Retinal pigment epithelial cell (primary cell): ENCODE results near the gene SAE1.
A peak's percentile ranks its signal among the peaks of the same experiment; 100 is the strongest.

Source experiments
- DNase-seq: peaks from one replicate; pipeline ENCODE4 v3.0.0-alpha.2; 2010; ENCODE audit warnings: low read depth
- H3K4me3 ChIP-seq: 2 replicates; pipeline ENCODE4 v1.5.1; 2011; ENCODE audit warnings: mild to moderate bottlenecking, low read length, control low read depth, moderate library complexity
- TF ChIP-seq, protein P1 (sequence below): conservative IDR thresholded peaks from 2 replicates; pipeline ENCODE4 v1.5.1; 2011; ENCODE audit warnings: low read depth, low read length, control low read depth, inconsistent platforms

The SAE1 gene

DNA sequence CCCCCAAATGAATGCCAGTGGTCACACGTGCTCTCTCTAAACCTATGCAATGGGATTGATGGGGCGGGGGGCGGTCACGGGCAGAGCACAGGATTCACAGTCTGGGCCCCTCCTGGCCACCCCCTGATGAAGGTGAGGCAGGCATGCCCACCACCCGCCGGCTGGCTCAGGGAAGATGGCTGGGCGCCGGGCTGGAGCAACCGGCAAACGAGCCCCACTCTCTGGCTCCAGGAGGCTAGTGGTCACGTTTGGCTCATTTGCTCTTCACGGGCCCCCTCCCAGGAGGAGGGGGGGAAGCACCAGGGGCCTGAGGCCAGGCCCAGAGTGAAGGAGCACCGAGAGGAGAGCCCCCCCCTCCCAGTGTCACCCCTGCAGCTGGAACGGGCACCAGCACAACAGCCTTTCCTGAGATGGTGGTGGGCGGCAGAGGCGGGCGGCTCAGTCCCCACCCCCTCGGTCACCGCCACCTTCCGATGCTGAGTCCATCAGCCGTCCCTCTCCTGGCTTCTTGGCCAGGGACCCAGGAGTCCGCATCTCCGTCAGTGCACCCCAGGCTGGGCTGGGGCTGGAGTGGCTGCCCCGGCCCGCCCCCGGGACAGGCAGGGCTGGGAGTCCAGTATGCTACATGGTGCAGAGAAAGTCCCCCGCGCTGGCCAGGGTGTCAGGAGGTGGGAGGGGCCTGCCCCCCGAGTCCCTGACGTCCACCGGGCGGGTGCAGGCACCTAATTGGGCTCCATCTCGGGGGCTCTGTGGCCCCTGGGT lies 90.6 kb downstream of the SAE1 start:
- no peak overlapping the region for H3K4me3 ChIP-seq
- TF ChIP-seq, protein P1, sequence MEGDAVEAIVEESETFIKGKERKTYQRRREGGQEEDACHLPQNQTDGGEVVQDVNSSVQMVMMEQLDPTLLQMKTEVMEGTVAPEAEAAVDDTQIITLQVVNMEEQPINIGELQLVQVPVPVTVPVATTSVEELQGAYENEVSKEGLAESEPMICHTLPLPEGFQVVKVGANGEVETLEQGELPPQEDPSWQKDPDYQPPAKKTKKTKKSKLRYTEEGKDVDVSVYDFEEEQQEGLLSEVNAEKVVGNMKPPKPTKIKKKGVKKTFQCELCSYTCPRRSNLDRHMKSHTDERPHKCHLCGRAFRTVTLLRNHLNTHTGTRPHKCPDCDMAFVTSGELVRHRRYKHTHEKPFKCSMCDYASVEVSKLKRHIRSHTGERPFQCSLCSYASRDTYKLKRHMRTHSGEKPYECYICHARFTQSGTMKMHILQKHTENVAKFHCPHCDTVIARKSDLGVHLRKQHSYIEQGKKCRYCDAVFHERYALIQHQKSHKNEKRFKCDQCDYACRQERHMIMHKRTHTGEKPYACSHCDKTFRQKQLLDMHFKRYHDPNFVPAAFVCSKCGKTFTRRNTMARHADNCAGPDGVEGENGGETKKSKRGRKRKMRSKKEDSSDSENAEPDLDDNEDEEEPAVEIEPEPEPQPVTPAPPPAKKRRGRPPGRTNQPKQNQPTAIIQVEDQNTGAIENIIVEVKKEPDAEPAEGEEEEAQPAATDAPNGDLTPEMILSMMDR: no peak
- DNase-seq: no peak

DNA sequence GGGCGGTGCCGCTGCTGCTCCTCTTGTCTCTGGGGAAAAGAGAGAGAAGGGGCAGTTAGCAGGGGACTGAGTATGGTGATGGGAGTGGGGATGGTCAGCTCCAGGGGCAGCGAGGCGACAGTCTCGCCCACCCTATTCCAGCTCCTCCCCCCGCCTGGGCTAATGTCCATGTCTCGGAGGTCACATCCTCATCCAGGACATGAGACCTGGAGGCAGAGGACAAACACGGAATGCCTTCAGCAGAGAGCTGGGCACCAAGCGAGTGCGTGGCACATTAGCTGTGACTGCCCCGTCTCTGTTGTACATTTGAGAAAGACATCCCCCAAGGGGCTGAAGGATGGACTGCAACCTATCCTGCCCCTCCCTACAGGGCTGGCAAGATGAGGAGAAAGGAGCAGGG lies 91.3 kb downstream of the SAE1 start:
- H3K4me3 ChIP-seq: no peak overlapping the region
- TF ChIP-seq, protein P1: no peak
- no peak for DNase-seq

DNA sequence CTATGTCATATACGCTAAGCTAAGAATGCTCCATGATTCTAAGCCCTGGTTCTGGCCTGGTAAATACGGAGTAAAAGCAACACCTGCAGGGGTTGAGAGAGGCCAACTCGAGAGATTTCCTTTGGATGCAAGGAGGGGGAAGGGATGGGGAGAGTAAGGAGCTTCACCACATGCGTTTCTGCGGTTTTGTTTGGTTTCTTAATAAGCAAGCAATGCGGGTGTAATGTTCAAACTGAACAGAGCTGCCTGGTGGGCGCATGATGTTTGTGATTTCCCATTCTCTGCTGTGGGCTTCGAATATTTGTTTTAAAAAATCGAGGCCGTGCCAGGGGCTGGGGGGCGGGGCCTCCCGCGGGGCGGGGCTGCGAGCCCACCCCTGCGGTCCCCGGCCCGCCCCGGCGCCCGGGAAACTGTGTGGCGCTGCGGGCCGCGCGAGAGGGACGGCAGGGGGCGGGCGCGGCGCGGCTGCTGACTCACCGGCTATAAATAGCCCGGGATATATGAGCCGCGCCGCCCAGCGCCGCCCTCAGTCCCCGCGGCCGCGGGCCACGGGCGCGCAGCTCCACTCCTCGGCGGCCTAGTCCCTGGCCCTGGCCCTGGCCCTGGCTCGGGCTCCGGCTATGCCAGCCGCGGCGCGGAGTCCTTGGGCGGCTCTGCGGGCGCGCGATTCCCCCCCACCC lies 95.3 kb downstream of the SAE1 start:
- TF ChIP-seq, protein P1: no peak
- no peak for DNase-seq
- H3K4me3 ChIP-seq: peak overlapping the region; percentile 23

DNA sequence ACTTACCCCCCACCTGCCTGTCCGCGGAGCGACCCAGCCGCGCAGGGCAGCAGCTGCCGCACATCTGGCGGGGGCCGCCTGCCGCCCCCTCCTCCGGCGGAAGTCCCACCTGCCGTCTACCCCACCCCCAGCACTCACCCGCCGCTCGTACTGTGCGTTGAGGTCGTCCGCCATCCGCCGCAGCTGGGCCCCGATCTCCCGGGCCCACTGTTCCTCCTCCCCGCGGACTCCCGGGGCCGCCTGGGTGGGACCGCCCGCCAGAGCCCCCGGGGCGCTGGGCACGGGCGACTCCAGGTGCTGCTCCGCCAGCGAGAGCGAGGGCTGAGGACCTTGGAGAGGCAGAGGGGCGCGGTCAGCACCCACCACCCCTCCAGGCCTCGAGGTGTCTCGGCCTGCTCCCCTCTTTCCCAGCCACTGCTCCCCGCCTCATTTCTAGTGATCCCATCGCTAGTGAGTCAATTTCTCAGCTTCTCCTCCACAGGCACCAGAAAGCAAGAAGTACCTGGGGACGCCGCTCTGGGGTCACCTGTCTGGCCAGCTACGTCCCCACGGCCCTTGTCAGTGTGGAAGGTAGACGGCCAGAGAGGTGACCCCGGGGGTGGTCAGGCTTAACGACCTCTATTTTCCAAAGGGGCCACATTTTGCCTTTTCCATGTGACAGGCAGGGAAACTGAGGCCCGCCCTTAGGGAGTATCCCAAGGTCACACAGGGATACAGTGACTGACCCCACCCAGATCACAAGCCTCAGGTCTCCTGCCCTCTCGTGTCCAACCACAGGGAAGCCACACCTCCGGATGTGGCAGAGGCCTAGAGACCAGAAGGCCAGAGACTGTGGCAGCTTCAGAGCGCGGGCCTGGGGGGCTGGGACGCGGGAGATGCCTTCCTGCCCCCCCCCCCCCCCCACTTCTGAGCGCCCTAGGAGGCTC lies 96.1 kb downstream of the SAE1 start:
- H3K4me3 ChIP-seq: peak overlapping the region; percentile 48
- DNase-seq: no peak
- TF ChIP-seq, protein P1: no peak

DNA sequence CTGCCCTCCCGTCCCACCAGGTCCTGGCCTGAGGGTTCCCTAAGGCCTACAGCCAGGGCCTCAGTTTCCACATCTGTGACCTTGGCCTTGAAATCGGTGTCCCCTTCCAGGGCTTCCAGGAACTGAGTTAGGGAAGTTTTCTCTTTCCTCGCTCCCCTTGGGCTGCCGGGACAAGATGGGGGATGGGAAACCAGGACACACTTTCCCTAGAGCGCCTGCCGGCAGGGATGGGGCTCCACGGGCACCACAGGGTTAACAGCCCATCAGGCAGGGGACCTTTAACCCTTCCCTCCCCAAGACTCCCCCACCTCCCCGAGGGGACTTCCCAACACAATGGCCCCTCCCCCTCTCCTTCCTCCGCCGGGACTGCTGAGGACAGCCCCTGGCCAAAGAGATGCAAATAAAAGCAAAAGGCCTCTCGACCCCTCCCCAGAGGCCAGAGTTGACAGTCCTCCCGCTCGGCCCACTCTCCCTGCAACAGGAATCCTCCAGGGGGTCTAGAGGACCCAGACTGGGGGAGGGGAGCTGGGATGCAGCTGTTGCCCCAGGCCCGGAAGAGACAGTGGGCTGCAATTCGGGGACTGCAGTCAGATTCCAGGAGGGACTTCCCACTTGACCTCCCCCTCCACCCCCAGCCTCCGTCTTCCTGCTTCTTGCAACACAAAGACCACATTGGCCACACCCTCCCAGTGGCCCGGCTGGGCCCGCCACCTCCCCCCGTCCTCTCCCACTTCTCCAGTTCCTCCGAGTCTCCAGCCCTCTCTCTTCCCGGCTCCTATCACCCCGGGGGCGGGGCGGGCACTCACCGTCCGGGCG lies 96.9 kb downstream of the SAE1 start:
- H3K4me3 ChIP-seq: peak overlapping the region; percentile 48
- TF ChIP-seq, protein P1: no peak
- DNase-seq: no peak

DNA sequence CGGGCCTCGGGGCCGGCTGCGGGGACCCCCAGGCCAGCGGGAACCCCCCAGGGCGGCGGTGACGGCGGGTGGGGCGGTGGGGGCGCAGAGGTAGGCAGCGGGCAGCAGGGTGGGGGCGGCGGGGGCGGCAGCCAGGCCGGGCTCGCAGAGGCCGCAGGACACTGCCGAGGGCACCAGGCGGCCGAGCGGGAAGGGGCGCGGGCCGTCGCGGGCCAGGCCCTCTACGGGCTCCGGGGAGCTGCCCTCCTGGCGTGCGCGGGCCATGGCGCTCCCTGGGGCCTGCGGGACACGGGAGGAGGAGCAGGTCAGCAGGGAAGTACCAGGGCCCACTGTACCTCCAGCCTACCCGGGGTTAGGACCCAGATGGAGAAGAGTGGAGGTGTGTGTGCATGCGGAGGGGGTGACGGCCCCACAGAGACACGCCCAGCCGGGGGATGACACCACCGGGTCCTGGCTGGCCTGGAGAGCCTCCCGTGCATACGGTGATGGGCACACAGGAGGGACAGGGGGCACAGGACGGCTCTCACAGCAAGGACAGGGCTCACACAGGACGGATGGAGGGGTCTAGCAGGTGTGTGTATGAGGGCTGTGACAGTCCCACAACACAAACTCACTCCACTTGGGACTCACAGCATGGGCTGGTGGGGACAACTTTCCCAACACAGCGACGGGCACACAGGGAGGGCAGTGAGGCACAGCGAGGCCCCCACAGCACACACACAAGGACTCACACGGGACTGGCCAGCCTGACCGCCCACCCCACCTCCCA lies 97.7 kb downstream of the SAE1 start:
- TF ChIP-seq, protein P1: no peak
- peak overlapping the region; percentile 95 for H3K4me3 ChIP-seq
- DNase-seq: no peak
